HG02588 (cell line): ENCODE data around the gene RNF144A.
"Not testable (repeated sequence)": the region's sequence is repeated elsewhere in the genome, so short reads cannot be mapped to it uniquely, and the experiment has no call there.

Experiments used
- ATAC-seq: cut with Tn5 transposase; IDR thresholded peaks from one replicate; pipeline ENCODE4 v1.9.1; 2021; ENCODE audit warnings: mild to moderate bottlenecking, moderate library complexity; ENCODE audit not compliant: unreplicated experiment

The RNF144A gene

GRCh38 chr2:6927753-6928152, 10.5 kb downstream of the RNF144A start:
- no peak for ATAC-seq

- no peak for ATAC-seq
These were observed 11.2 kb downstream of the RNF144A start for GRCh38 chr2:6928452-6928851.

GRCh38 chr2:6929196-6929819, 12.1 kb downstream of the RNF144A start:
- no peak for ATAC-seq

GRCh38 chr2:6930923-6931647, 13.9 kb downstream of the RNF144A start:
- ATAC-seq: no peak

- ATAC-seq: no peak
These were observed 14.5 kb downstream of the RNF144A start for GRCh38 chr2:6931753-6932152.

GRCh38 chr2:6932206-6932605, 15.0 kb downstream of the RNF144A start:
- ATAC-seq: no peak

GRCh38 chr2:6932828-6933227, 15.6 kb downstream of the RNF144A start:
- ATAC-seq: no peak

- ATAC-seq: no peak
These were observed 16.7 kb downstream of the RNF144A start for GRCh38 chr2:6933911-6934310.

GRCh38 chr2:6934345-6934744, 17.1 kb downstream of the RNF144A start:
- ATAC-seq: no peak

- no peak for ATAC-seq
These were observed 17.8 kb downstream of the RNF144A start for GRCh38 chr2:6934758-6935651.

GRCh38 chr2:6935652-6936020, 18.4 kb downstream of the RNF144A start:
- ATAC-seq: not testable (repeated sequence)

- no peak for ATAC-seq
These were observed 19.9 kb downstream of the RNF144A start for GRCh38 chr2:6937157-6937556.

GRCh38 chr2:6937582-6937981, 20.4 kb downstream of the RNF144A start:
- ATAC-seq: no peak

GRCh38 chr2:6939071-6939470, 21.9 kb downstream of the RNF144A start:
- ATAC-seq: no peak

- ATAC-seq: no peak
These were observed 23.6 kb downstream of the RNF144A start for GRCh38 chr2:6940820-6941219.

- ATAC-seq: no peak
These were observed 24.3 kb downstream of the RNF144A start for GRCh38 chr2:6941299-6942046.

- ATAC-seq: no peak
These were observed 25.6 kb downstream of the RNF144A start for GRCh38 chr2:6942848-6943247.

GRCh38 chr2:6943523-6943922, 26.3 kb downstream of the RNF144A start:
- no peak for ATAC-seq

GRCh38 chr2:6943971-6944370, 26.8 kb downstream of the RNF144A start:
- no peak for ATAC-seq

- ATAC-seq: no peak
These were observed 27.3 kb downstream of the RNF144A start for GRCh38 chr2:6944555-6944954.
